NB4 (cell line): Measurements from ENCODE around the gene RBMS1.

Experiments
- DNase-seq: peaks from one replicate; pipeline ENCODE4 v3.0.0; 2010; ENCODE audit warnings: low read depth
- H3K4me3 ChIP-seq: one replicate; pipeline ENCODE4 v1.5.1; 2011; ENCODE audit warnings: mild to moderate bottlenecking, low read depth, low read length, moderate library complexity
- MYC ChIP-seq: IDR thresholded peaks from 2 replicates; pipeline ENCODE4 v1.6.1; 2011; ENCODE audit warnings: low read depth, low read length
- POLR2A ChIP-seq: IDR thresholded peaks from 2 replicates; pipeline ENCODE4 v1.6.1; 2011; ENCODE audit warnings: mild to moderate bottlenecking; ENCODE audit not compliant: insufficient read length; ENCODE audit errors: extremely low read depth
- TF ChIP-seq, protein P1 (sequence below): IDR thresholded peaks from one replicate; pipeline ENCODE4 v1.5.1; 2012; ENCODE audit warnings: low read depth, low read length
- TF ChIP-seq, protein P2 (sequence below): IDR thresholded peaks from 2 replicates; pipeline ENCODE4 v1.6.1; 2011; ENCODE audit warnings: low read depth, low read length

RBMS1 gene

DNA sequence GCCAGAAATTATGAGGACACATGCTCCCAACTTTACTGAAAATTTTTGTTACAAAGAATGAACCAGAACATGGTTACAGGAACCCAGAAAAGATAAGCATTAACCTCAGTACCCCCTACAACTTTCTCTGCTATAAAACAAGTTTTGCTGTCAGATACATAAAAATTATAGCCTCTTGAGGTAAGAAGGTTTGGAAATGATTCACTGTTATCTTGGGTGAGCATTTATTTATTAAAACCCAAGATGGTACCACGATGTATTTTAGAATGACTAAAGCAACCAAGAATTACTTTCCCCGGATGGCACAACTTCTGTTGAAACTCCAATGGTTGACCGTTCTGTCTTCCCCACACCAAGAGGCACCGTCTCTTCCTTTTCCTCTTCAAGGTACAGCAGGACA is 72.9 kb downstream of the RBMS1 start:
- no peak overlapping the region for H3K4me3 ChIP-seq
- no peak for DNase-seq
- TF ChIP-seq MYC (no peak), POLR2A (no peak)
- TF ChIP-seq, protein P1, sequence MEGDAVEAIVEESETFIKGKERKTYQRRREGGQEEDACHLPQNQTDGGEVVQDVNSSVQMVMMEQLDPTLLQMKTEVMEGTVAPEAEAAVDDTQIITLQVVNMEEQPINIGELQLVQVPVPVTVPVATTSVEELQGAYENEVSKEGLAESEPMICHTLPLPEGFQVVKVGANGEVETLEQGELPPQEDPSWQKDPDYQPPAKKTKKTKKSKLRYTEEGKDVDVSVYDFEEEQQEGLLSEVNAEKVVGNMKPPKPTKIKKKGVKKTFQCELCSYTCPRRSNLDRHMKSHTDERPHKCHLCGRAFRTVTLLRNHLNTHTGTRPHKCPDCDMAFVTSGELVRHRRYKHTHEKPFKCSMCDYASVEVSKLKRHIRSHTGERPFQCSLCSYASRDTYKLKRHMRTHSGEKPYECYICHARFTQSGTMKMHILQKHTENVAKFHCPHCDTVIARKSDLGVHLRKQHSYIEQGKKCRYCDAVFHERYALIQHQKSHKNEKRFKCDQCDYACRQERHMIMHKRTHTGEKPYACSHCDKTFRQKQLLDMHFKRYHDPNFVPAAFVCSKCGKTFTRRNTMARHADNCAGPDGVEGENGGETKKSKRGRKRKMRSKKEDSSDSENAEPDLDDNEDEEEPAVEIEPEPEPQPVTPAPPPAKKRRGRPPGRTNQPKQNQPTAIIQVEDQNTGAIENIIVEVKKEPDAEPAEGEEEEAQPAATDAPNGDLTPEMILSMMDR = no peak
- TF ChIP-seq, protein P2, sequence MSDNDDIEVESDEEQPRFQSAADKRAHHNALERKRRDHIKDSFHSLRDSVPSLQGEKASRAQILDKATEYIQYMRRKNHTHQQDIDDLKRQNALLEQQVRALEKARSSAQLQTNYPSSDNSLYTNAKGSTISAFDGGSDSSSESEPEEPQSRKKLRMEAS = no peak

DNA sequence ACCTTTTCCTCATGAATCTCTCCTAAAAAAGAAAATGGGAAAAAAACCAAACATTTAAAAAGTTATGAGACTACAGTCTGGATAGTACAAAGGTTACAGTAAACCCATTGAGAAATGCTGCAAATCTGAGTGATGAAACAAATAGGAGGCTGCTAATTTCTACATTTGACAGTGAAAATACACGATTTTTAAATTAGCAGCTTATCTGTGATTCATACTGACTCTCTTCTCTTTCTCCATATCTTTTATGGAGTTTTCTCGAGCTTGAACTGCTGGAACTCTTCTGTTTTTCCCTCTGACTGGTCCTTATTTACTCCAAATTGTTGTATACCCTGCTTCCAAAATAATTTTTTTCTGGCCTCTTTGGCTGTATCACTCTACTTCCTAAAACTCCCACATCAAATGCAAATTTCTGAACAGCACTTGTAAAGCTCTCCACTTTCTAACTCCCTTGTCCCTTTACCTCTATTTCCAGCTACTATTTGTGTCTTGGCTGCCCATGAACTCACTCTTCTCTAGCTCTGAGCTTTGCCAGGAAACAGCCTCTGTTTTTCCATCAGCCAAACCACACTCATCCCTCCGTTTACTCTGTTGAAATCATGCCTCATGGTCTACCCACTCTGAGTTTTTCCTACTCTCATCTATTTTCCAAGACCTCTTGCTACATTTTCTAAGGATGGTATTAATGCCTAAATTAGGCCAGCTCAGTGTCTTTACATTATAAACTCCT is 73.7 kb downstream of the RBMS1 start:
- no peak overlapping the region for H3K4me3 ChIP-seq
- no peak for TF ChIP-seq POLR2A
- TF ChIP-seq, protein P1 = no peak
- no peak for DNase-seq

DNA sequence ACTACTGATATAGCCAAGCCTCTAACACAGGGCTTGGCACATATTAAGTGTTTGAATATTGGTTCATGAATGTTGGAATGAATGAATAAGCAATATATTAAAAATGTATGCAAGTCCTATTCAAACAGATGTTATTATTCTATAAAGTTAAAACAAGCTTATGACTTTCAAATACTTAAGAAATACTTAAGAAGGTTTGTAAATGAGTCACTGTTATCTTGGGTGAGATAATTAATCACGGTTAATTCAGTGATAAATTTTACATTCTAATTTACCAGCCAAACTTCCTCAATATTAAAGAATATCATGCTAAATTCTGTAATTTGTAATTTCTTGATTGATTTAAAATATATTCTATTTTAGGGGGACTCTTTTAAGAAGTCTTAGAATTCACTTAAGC is 74.8 kb downstream of the RBMS1 start:
- TF ChIP-seq POLR2A = no peak
- TF ChIP-seq, protein P1 = no peak
- TF ChIP-seq, protein P2 = no peak
- no peak for TF ChIP-seq MYC
- no peak overlapping the region for H3K4me3 ChIP-seq
- no peak for DNase-seq

DNA sequence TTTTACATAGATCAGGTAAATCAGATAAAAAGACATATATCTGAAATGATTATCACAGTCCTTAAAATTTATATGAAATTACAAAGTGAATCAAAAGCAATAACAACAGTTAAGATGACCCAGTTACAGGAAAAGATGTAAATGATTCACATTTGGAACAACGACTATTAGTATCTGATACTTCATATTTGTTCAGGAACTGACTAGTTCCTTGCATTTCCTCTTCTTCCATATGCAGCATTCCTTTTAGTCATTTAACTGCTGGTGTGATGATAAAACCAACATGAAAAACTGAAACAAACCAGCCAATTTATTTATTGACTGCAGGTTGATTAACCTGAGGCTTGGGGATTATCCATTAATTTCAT is 75.2 kb downstream of the RBMS1 start:
- no peak overlapping the region for H3K4me3 ChIP-seq
- TF ChIP-seq, protein P2 = no peak
- TF ChIP-seq POLR2A (no peak), MYC (no peak)
- TF ChIP-seq, protein P1 = no peak
- no peak for DNase-seq

DNA sequence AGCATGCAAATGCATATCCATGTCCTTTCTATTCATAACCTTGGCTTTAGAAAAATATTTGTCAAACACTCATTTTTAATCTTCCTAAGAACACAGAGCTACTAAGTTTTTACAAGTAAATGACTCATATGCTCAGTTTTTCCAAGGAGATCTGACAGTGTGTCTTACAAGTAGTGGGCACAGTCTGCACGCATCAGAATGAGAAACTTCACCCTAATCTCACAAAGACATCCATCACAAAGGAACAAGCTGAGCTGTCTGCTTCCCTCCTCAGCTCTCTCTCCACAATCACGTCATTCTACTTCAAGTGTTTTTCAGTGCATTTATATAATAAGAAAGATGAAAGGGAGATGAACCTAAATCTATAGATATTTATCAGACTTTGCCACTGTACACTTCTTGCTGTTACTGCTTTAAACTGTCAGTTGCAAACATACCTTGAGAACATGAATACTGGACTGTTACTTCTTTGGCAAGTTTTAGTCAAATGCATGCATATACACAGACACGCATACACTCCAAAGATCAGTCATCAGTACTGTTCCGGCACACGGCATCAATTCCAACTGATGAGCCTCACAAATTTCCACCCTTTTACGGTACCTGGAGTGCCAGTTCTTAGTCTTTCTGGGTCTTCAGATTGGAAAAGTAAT is 75.7 kb downstream of the RBMS1 start:
- no peak overlapping the region for H3K4me3 ChIP-seq
- DNase-seq = no peak
- TF ChIP-seq MYC (no peak), POLR2A (no peak)
- TF ChIP-seq, protein P2 = no peak

DNA sequence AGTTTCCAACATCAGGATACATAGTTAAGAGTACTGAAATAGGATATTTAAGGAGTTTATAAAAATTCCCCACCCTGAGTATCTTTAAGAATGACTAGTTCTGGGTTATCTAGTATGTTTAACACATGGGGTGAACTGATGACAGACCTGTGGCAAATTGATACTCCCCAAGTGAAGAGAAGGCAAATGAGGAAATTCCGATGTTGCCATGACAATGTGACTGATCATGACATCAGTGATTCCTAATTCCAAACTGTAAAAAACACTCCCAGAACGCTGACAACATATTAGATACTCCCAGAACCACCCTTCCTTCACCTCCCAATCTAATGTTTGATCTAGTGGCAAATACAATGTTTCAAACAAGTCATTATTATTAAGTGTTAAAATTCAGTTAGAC is 77.6 kb downstream of the RBMS1 start:
- TF ChIP-seq MYC = no peak
- TF ChIP-seq, protein P1 = no peak
- TF ChIP-seq POLR2A = no peak
- TF ChIP-seq, protein P2 = no peak
- no peak overlapping the region for H3K4me3 ChIP-seq
- DNase-seq = no peak
